Measurements from ENCODE around the gene CADPS.

- TF ChIP-seq GATA3 (IDR thresholded peaks at IDR 0.05; ENCODE audit: low read depth, low read length) (no peak), GATA2 (IDR thresholded peaks at IDR 0.05; ENCODE audit: low read depth, low read length) (no peak)
These were observed 142.9 kb downstream of the CADPS start for GRCh38 chr3:62732183-62732904.

Data from SH-SY5Y (cell line).